Measurements from ENCODE around the gene TPGS1. TPM values are rescaled to one million over a fixed set of nuclear protein-coding genes. Genes with fewer than 3 reads are reported as not detected.
A peak's percentile ranks its signal among the peaks of the same experiment; 100 is the strongest.

Gene TPGS1
- total and polyA plus RNA-seq, 11 donors = 5.7 to 39.3 (median 11.7) TPM

GRCh38 chr19:510606-511100, 3.4 kb downstream of the TPGS1 start:
- WGBS, 4 donors = 13 to 28% (median 25%) methylated on average over 11 to 21 of the region's 21 CpGs
- peaks cover 6 to 51% (median 26%) of the 10 kb centered on the region in 12 donors for H3K4me1 ChIP-seq

GRCh38 chr19:511101-511851, 4.0 kb downstream of the TPGS1 start:
- Histone ChIP-seq H3K9me3 (no peaks in the 10 kb centered on the region), H3K4me3 (peak overlapping the region in 8 of 12 donors; percentile 12 to 45 (median 34)), H3K4me1 (peaks cover 6 to 49% (median 24%) of the 10 kb centered on the region in 12 donors), H3K27ac (peak overlapping the region in 11 of 12 donors; percentile 10 to 90 (median 76)), H3K36me3 (peaks cover 0 to 14% (median 8%) of the 10 kb centered on the region in 9 donors), H3K27me3 (no peaks in the 10 kb centered on the region)
- intact Hi-C loops (cut with DNase I) = no loop called here
- no peak for TF ChIP-seq POLR2A (IDR thresholded peaks at IDR 0.05)
- no peak for TF ChIP-seq CTCF (IDR thresholded peaks at IDR 0.05)
- peak in 4 of 5 donors; percentile 44 to 77 (median 68) for DNase-seq
- WGBS, 4 donors = 56 to 70% (median 62%) methylated on average over 30 of the region's 30 CpGs
- peak in 1 of 4 donors; percentile 36 for ATAC-seq

More at GRCh38 chr19:510606-511100, 3.4 kb downstream of the TPGS1 start:
- Histone ChIP-seq H3K9me3 (no peaks in the 10 kb centered on the region), H3K27me3 (no peaks in the 10 kb centered on the region), H3K4me3 (peak overlapping the region in 8 of 12 donors; percentile 12 to 45 (median 34)), H3K27ac (peak overlapping the region in 11 of 12 donors; percentile 10 to 90 (median 76)), H3K36me3 (peaks cover 0 to 14% (median 8%) of the 10 kb centered on the region in 9 donors)
- intact Hi-C loops (cut with DNase I) = no loop called here
- TF ChIP-seq POLR2A (IDR thresholded peaks at IDR 0.05) = no peak
- TF ChIP-seq CTCF (IDR thresholded peaks at IDR 0.05) = peak; percentile 64 to 97 (median 91)
- peak; percentile 71 to 86 (median 75) for DNase-seq
- ATAC-seq = peak in 3 of 4 donors; percentile 0 to 7 (median 1)

GRCh38 chr19:512547-513365, 5.5 kb downstream of the TPGS1 start:
- no peaks in the 10 kb centered on the region for H3K9me3 ChIP-seq
- peak overlapping the region in 1 of 12 donors; percentile 85 for H3K27ac ChIP-seq
- H3K36me3 ChIP-seq = peaks cover 0 to 14% (median 8%) of the 10 kb centered on the region in 9 donors
- no peak for ATAC-seq
- H3K4me3 ChIP-seq = no peak overlapping the region
- peaks cover 6 to 45% (median 21%) of the 10 kb centered on the region in 12 donors for H3K4me1 ChIP-seq
- intact Hi-C loops (cut with DNase I) = no loop called here
- DNase-seq = peak in 1 of 5 donors; percentile 32
- WGBS, 4 donors = 29 to 51% (median 33%) methylated on average over 35 to 62 of the region's 62 CpGs
- H3K27me3 ChIP-seq = no peaks in the 10 kb centered on the region
- no peak for TF ChIP-seq CTCF (IDR thresholded peaks at IDR 0.05)
